Activated CD4-positive, alpha-beta T cell treated with anti-CD3 and anti-CD28 coated beads, Interleukin-2, amount 50 U/mL, for 1 hour (primary cell): ENCODE data around the gene TTLL13.
"Not testable (repeated sequence)": the region's sequence is repeated elsewhere in the genome, so short reads cannot be mapped to it uniquely, and the experiment has no call there.

Experiments used
- DNase-seq: peaks from one replicate; pipeline ENCODE4 v3.0.0-alpha.2; 2020

TTLL13 gene

DNA sequence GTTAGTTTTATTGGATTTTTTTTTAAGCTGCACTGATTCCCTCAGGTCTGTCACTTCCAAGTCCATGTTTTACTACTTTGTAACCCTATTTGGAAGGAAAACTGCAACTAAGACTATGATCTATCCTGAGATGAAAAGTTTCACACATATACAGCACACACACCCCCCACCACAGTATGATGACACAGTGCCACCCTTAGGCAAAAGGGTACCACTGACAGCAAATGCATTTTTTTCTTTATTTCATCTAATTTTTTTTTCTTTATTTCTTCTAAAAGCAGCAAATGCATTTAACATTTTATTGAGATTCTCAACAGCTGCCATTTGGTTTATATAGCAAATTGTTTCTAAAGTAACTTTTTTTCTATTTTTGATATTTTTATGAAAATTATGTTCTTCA lies 37.3 kb downstream of the TTLL13 start:
- DNase-seq = peak; percentile 32

DNA sequence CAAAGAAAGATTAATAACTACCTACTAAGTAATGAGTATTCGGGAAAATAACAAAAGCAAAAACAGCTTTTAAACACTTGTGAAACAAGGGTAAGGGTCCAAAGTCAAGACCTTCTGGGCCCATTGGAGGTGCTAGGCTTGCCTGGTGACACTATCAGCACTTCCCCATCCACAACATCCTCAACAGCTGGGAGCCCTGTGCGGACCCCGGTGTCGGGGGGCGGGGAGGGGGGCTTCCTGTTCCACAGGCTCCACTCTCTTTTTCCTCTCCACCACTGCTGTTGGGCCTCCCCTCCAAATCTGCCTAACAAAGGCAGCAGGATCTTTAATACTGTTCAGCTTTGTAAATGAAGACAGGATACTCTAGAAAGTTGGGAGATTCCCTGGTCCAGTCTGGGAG lies 37.7 kb downstream of the TTLL13 start:
- DNase-seq = no peak

DNA sequence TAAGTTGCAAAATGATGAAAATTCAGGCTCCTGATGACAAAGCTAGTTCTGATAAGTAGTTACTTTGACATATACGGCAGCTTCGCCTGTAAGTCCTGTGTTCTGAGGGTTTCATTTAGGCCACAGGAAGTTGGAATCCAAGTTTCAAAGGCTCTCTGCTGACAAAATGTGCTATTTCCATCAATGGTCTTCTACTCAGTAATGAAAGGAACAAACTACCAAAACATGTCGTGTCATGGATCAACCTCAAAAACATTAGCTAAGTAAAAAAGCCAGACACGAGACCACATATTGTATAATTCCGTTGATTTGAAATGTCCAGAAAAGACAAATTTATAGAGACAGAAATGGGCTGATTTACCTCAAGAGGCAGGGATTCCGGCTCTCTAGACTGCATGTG lies 38.6 kb downstream of the TTLL13 start:
- DNase-seq = no peak

DNA sequence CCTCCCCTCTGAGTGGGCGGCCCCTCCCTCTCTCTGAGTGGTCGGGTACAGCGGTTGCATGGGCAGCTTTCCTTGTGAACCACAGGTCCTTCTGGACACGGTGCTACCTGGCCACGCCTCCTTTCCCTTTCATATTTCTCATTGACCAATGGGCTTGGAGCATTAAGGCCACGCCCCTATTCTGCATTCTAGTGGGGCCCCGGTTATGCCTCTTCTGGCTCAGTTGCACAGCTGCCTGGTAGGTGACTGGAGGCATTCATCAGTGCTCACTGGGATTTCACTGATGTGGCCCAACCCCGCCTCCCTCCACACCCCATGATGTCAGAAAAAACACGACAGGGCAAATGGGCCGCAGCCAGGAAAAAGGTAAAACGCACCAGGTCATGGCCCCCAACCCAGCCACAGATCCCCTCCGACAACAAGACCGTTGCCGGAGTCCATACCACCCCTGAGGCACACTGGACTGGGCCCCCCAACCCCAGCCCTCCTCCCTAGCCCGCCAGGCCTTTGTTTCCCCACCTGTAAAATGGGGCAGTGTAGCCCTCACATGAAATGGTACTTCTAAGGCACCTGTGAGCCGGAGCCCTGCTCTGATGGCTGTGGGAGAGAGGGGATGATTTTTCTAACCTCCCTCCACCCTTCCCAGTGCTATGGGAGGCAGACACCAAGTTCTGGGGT lies 42.5 kb downstream of the TTLL13 start:
- DNase-seq = no peak

DNA sequence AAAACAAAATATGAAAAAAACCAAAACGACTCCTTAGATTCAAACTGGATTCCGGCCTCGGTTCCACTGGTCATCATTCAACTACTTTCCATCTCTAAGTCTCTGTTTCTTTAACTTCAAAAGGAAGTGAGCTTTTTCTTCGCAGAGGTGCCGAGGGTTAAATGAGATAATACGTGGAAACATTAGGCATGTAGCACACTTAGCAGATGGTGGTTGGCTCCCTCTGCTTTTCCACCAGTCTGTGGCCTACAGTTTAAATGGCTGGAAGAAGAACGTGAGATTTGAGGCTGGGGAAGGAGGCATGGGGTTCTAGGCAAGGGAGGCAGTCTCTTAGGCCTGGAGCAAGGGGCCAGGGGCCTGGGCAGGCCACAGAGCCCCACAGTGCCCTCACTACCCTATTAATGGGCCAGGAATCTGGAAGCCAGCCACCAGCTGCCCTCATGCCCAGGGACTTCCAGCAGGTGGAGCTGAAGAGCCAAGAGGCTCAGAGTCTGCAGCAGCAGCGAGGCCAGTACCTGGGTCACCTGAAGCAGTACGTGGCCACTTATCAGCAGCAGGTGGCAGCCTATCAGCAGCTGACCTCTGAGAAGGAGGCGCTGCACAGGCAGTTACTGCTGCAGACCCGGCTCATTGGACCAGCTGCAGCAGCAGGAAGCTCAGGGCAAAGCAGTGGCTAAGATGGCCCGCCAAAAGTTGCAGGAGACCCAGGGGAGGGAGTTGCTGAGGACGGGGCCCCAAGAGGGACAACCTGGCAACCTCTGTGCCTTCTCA lies 43.9 kb downstream of the TTLL13 start:
- peak; percentile 71 for DNase-seq

DNA sequence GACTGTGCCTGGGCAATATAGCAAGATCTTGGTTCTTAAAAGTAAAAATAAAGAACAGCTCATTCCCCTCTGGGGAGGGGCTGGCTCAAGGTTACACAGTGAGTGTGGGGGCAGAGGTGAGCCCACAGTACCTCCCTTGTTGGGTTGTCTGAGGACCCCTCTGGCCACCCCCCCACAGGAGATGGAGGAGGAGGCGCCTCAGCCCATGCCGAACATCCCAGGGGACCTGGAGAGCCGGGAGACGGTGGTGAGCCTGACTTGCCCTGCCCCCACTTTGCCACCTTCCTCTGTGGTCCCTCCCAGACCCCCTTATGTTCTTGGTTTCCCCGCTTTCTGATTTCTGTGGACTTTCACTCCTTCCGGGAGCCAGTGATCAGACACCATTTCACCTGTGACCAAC lies 44.8 kb downstream of the TTLL13 start:
- no peak for DNase-seq

DNA sequence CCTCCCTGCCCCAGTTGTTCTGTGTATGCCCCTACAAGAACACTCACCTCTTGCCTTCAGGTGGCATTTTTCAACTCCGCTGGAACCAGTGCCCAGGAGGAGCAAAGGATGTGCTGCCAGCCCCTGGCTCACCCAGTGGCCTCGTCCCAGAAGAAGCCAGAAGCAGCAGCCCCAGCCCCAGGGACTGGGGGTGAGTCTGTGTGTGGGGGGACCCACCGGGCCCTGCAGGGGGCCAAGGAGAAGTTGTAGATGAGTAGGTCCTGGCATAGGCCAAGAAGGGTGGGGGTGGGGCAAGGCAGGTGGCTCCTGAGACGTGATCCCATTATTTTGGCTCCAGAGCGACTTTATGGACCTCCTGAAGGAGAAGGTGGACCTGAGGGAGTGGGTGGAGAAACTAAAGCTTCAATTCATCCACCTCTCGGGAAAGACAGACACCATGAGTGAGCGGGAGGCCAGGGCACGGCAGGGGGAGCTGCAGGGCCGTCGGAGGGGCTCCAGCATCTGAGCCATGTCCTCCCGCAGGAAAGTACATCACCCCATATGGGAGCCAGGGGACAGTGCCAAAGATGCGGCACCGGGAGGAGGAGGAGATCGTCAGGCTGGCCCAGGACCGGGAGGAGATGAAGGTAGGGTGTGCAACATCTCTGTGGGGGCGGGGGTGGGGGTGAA lies 45.4 kb downstream of the TTLL13 start:
- DNase-seq = no peak

DNA sequence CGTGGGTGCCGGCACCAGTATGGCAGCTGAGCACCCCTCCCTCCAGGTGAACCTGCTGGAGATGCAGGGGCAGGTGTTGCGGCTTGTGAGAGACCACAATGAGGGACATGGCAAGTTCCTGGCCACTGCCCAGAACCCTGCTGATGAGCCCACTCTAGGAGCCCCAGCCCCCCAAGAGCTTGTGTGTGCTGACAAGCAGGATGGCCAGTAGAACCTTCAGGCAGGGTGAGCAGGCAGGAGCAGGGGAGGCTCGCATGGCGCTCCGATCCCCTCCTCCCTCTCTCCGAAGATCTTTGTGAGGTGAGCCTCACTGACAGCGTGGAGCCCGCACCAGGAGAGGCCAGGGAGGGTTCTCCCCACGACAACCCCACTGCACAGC lies 45.9 kb downstream of the TTLL13 start:
- no peak for DNase-seq

DNA sequence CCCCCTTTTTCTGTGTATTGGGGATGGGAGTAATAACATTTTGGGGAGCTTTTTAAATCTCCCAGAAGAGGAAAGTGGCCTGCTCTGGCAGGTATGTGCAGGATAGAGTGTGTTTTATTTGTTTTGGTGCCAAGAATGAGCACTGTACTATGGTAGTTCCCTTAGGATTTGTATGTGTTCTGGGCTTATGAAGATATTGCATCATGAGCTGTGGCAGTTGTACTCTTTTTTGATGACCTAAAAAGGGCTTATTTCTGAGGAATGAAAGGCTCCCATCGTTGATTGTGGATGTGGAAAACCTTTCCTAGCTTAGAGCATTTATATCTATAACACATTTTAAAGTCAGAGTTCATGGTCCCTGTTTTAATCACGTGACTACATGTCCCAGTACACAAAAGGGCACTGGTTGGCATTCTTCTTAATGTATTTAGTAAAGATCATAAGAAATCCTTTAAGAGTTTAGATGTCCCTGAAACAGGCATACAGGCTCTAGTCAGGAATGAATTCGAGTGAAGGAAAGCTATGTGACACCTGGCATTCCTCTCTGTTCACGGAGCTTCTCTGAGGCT lies 47.0 kb downstream of the TTLL13 start:
- DNase-seq = not testable (repeated sequence)

DNA sequence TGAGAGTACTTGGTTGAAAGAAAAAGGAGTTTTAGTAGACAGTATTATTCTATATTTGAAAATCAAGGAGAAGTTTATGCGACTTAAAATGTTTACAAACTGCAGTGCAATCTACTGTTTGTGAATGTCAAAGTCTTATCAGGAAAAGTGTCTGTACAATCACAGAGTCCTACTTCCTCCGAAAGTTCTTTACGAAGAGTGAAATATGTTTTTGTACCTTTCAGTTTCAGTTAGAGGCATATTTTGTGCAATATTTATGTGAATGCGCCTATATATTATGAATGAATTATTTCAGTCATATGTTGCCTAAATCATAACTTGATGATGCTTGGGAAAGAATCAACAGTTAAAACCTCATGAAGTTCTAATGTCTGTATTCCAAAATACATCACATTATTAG lies 47.7 kb downstream of the TTLL13 start:
- DNase-seq = no peak

DNA sequence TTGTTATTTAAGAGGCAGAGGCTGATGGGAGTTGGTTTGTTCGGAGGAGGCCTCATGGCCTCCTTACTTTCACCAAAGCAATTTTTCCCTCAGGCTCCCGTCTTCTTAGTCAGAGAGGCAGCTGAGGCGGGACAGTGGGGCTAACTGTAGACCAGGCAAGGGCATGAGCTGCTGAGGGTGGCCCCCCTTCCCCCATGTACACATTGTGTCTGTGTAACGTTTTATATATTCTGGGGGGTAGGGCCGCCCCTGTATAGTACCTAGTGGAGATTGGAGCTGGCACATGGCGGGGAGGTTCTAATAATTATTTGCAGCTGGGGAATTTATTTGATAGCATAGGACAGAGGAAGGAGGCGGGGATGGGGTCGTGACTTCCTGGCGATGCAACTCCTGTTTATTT lies 51.2 kb downstream of the TTLL13 start:
- DNase-seq = no peak

DNA sequence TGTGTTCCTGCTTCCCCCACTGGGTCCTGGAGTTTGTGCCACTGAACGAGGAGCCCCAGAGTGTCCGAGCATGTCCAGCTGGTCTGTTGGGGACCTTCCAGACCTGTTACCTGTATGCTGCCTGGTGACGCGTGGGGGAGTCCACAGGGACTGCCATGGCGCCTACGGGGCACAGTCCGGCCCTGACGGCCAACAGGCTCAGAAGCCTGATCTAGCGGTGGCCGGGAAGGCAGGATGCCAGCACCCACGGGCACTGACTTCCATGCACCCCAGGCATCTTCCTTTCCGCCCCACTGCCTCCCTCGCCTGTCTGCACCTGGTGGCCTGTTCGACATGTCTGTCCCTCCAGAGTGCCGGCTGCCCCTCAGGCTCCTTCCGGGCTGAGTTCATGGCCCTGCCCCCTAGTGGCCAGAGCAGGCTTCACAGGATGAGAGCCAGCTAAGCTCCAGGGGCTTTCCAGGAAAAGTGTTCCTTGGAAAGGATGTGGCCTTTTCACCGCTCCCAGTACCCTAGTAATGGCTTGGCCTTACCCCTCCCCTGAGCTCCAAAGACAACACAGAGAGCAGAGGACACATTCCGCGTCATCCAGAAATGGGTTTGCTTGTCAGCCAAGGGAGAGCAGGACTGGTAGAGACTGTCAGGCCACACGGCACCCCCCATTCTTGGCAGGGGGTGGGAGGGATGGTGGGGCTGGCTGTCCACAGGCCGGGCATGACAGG lies 51.8 kb downstream of the TTLL13 start:
- DNase-seq = peak; percentile 54

DNA sequence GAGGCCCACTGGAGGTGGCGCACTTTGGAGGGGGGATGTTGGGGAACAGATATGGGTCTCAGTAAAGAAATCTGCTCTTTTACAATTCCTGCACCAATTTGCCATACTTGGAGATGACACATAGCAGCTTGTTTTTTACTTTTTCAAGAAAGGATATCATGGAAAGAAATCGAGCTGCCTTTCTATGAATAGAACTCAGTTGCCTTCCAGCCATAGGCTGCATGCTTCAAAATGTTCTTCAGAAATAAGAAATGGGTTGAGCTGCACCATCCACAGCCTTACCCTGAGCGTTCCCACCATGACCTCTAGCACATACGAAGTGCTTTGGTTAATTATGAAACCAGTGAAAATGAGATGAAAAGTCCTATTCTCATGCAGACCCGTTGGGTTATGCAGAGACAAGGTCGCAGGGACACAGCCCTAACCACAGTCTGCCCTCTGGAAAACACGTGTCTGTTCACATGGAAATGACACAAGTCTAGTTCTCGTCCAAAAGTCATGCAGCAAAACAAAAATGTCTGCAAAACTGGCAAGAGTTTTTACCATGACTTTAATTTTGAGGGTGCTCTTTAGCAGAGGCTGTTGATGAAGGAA lies 52.4 kb downstream of the TTLL13 start:
- DNase-seq = no peak

DNA sequence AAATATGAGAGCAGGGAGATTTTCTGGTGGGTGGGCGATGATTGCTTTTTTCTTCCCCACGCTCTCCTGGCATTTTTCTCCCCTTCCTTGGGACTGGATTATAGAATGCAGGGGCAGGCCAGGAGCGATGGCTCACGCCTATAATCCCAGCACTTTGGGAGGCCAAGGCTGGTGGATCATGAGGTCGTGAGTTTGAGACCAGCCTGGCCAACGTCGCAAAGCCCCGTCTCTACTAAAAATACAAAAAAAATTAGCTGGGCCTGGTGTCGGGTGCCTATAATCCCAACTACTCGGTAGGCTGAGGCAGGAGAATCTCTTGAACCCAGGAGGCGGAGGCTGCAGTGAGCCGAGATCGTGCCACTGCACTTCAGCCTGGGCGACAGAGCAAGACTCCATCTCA lies 56.0 kb downstream of the TTLL13 start:
- DNase-seq = not testable (repeated sequence)

DNA sequence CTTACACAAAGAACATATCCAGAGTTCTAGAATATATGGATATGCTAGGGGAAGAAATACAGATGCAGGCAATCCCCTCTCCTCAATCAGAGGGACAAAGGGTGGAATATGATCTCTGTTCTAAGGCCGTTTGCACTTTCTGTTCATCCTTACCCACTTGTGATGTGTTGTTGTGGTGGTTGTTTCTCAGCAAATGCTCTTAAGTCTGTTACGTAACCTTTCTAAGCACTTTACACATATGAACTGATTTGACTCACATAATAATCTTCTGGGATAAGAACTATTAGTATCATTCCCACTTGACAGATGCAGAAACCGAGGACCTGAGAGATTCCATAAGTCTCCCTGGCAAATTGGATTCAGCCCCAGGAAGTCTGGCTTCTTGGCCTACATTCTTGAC lies 56.6 kb downstream of the TTLL13 start:
- DNase-seq = no peak

DNA sequence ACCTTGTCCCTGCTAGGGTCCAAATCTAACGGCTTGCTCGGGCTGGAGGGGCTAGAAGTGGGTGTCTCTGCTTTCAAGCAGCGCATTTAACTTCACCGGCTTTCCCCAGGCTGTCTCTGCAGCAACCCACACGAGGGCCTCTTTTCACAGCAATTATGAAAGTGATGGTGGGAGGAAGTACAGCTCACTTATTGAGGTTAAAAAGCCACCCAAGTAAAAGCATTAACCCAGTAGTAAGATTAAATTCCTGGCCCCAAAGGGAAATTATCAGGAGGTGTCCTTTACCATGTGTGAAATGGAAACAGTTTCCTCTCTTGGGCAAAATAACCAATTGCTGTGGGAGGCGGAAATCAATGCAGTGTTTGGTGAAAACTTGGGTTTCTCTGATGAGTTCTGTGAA lies 57.2 kb downstream of the TTLL13 start:
- no peak for DNase-seq

DNA sequence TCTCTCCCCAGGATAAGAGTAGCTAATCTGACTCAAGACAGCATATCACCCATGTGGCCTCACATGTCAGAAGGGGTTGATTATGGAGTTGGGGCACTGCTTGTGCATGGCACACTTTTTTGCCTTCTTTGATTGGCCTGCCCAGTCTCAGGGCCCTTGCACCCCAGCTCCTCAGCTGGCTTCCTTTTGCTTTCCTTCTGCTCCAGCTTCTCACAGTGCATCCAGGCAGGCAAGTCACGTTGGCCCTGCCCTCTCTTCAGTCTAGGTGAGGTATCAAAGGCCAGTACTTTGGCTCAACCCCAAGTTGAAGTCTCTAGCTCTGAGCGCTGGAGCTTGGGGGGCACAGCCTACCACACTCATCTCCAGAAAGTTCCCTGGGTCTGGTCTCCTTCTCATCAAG lies 58.3 kb downstream of the TTLL13 start:
- no peak for DNase-seq

DNA sequence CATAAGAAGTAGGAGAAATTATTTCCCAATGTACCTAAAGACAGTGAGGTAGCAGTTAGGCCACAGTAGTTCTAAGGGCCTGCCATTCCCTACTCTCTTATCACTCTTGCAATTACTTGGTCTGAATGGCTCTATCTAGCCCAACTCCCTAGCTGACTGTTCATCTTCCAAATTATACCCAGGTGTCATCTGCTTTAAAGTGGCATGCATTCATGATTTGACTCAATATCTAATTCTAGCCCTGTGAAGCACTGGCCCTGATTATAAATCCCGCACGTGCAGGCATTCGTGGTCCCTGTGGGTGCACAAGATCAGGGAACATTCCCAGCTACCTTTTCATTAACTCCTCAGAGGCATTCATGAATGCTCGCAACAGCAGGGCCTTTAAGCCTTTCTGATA lies 59.7 kb downstream of the TTLL13 start:
- no peak for DNase-seq
